GM12878 (cell line): ENCODE data around the gene CAPN3. TPM values are rescaled to one million over a fixed set of nuclear protein-coding genes. Genes with fewer than 3 reads are reported as not detected.

Experiments used
- ATAC-seq: fragments of 200-7000 bp; cut with Tn5 transposase; 3 replicates; pipeline ENCODE4 v1.9.1; 2020; ENCODE audit warnings: mild to moderate bottlenecking, moderate library complexity
- BruUV-seq: library from RNA; stranded (reverse); fragments of 400-500 nt; replicated peaks from 2 replicates; lab custom pipeline; 2021; lab: Mats Ljungman, UMichigan
- CTCF ChIA-PET: fragments of 300-600 bp; sonication (Branson Sonifier 250); formaldehyde crosslinking; extraction: SDS; loops from one replicate; lab custom pipeline; 2021; ENCODE audit warnings: inconsistent platforms; lab: Yijun Ruan, JAX
- POLR2A ChIA-PET: fragments of 350-600 bp; formaldehyde crosslinking; extraction: SDS; loops from one replicate; lab custom pipeline; 2021; ENCODE audit warnings: inconsistent platforms; lab: Charles Lee
- RAD21 ChIA-PET: fragments of 300-600 bp; sonication (Branson Sonifier 250); formaldehyde crosslinking; loops from one replicate; lab custom pipeline; 2023; ENCODE audit warnings: antibody characterized with exemption; ENCODE audit not compliant: unreplicated experiment; lab: Charles Lee
- SMC1A ChIA-PET: fragments of 300-600 bp; sonication (Branson Sonifier 250); formaldehyde crosslinking; loops from one replicate; lab custom pipeline; 2023; ENCODE audit not compliant: unreplicated experiment, uncharacterized antibody; lab: Charles Lee
- DNase-seq: peaks from one replicate; pipeline ENCODE4 v3.0.0-alpha.2; 2011; ENCODE audit warnings: low read depth, low spot score
- FAIRE-seq: peaks from 3 replicates; lab custom pipeline; 2011; peaks lifted over from hg19 to GRCh38; lab: Jason Lieb, UNC
- H2AFZ ChIP-seq: 2 replicates; pipeline ENCODE4 v1.6.0; 2011; ENCODE audit warnings: low read depth, low read length, control low read depth; ENCODE audit not compliant: control insufficient read depth
- H3K27ac ChIP-seq: 2 replicates; pipeline ENCODE4 v1.5.1; 2011; ENCODE audit warnings: control low read depth; ENCODE audit not compliant: control insufficient read depth, insufficient read depth
- H3K27me3 ChIP-seq, 2 experiments: replicated peaks in 1 of 2; 2 replicates each; pipeline versions ENCODE4 v1.6.0 to v1.6.1; 2011; ENCODE audit warnings: low read length in 1 of 2; ENCODE audit not compliant: control insufficient read depth in 2 of 2, insufficient read depth in 2 of 2
- H3K36me3 ChIP-seq, 2 experiments: 2 replicates each; pipeline ENCODE4 v1.5.1; 2011; ENCODE audit warnings: low read length in 1 of 2; ENCODE audit not compliant: control insufficient read depth in 2 of 2, insufficient read depth in 2 of 2
- H3K4me1 ChIP-seq: 2 replicates; pipeline ENCODE4 v1.6.1; 2011; ENCODE audit warnings: mild to moderate bottlenecking, low read length, moderate library complexity, mixed read lengths; ENCODE audit not compliant: control insufficient read depth, insufficient read depth
- H3K4me2 ChIP-seq: 2 replicates; pipeline ENCODE4 v1.6.0; 2011; ENCODE audit warnings: control low read depth; ENCODE audit not compliant: control insufficient read depth, insufficient read depth
- H3K4me3 ChIP-seq: fragments of 200-600 bp; sonication (generic); 2 replicates; pipeline ENCODE4 v1.5.1; 2016
- H3K79me2 ChIP-seq: 2 replicates; pipeline ENCODE4 v1.6.0; 2011; ENCODE audit warnings: low read length; ENCODE audit not compliant: control insufficient read depth, insufficient read depth
- H3K9ac ChIP-seq: 2 replicates; pipeline ENCODE4 v1.8.0; 2011; ENCODE audit warnings: low read length, control low read depth, mixed read lengths; ENCODE audit not compliant: control insufficient read depth, insufficient read depth
- H3K9me3 ChIP-seq: replicated peaks from 3 replicates; pipeline ENCODE4 v1.5.1; 2011; ENCODE audit warnings: mild to moderate bottlenecking, low read length; ENCODE audit not compliant: control insufficient read depth, insufficient read depth
- H4K20me1 ChIP-seq: 2 replicates; pipeline ENCODE4 v1.6.0; 2011; ENCODE audit not compliant: control insufficient read depth, insufficient read depth
- CBX3 ChIP-seq: fragments of 200-600 bp; sonication (generic); IDR thresholded peaks from 2 replicates; pipeline ENCODE4 v1.6.1; 2016; ENCODE audit warnings: low read depth, borderline replicate concordance
- EED ChIP-seq: sonication (generic); IDR thresholded peaks from 2 replicates; pipeline ENCODE4 v1.6.1; 2016; ENCODE audit warnings: antibody characterized with exemption, low read depth
- MYC ChIP-seq: IDR thresholded peaks from 2 replicates; pipeline ENCODE4 v1.6.1; 2011; ENCODE audit warnings: mild to moderate bottlenecking, low read length, moderate library complexity, inconsistent platforms; ENCODE audit not compliant: insufficient read depth, insufficient replicate concordance, insufficient read length, severe bottlenecking
- NFXL1 ChIP-seq: fragments of 450-650 bp; IDR thresholded peaks from 2 replicates; pipeline ENCODE4 v1.6.1; 2017; ENCODE audit warnings: antibody characterized with exemption, mild to moderate bottlenecking, borderline replicate concordance
- NR2C1 ChIP-seq: fragments of 450-650 bp; IDR thresholded peaks from 2 replicates; pipeline ENCODE4 v1.6.1; 2017; ENCODE audit warnings: antibody characterized with exemption, mild to moderate bottlenecking, moderate library complexity
- POU2F2 ChIP-seq: IDR thresholded peaks from 3 replicates; pipeline ENCODE4 v1.6.1; 2011; ENCODE audit warnings: low read depth, mild to moderate bottlenecking, low read length, borderline replicate concordance
- RAD21 ChIP-seq: IDR thresholded peaks from 2 replicates; pipeline ENCODE4 v1.6.1; 2011; ENCODE audit warnings: mild to moderate bottlenecking, low read depth, low read length, moderate library complexity; ENCODE audit not compliant: insufficient read depth
- RAD51 ChIP-seq: fragments of 450-650 bp; IDR thresholded peaks from 2 replicates; pipeline ENCODE4 v1.6.1; 2016; ENCODE audit warnings: moderate library complexity, mild to moderate bottlenecking, inconsistent platforms
- RFX5 ChIP-seq: IDR thresholded peaks from 2 replicates; pipeline ENCODE4 v1.6.1; 2011; ENCODE audit warnings: low read depth, low read length, improper control_type of control experiment
- STAT3 ChIP-seq: IDR thresholded peaks from 2 replicates; pipeline ENCODE4 v1.6.1; 2011; ENCODE audit warnings: low read depth, low read length, improper control_type of control experiment
- TAF1 ChIP-seq: IDR thresholded peaks from 2 replicates; pipeline ENCODE4 v1.6.1; 2011; ENCODE audit warnings: mild to moderate bottlenecking, low read depth, low read length, borderline replicate concordance
- TCF7 ChIP-seq: IDR thresholded peaks from 2 replicates; pipeline ENCODE4 v1.6.1; 2014; ENCODE audit warnings: antibody characterized with exemption, borderline replicate concordance
- ZSCAN29 ChIP-seq: fragments of 450-650 bp; IDR thresholded peaks from 2 replicates; pipeline ENCODE4 v1.6.1; 2017; ENCODE audit warnings: mild to moderate bottlenecking, moderate library complexity
- WGBS: methylation state at CpG from one replicate; pipeline ENCODE4 v1.1.6; 2016; ENCODE audit warnings: low lambda C conversion rate; ENCODE audit not compliant: insufficient replicate concordance, insufficient coverage; ENCODE audit errors: missing lambda C conversion rate; 5-methylcytosine and 5-hydroxymethylcytosine counted together
- in situ Hi-C: fragments of 300-500 bp; cut with MboI; formaldehyde crosslinking; loops from 9 replicates; pipeline ENCODE4 v1.14.3; 2018; ENCODE audit warnings: mixed read lengths
- intact Hi-C: fragments of 100-400 bp; cut with micrococcal nuclease; formaldehyde crosslinking; loops from one replicate; pipeline ENCODE4 v1.14.2; 2022; ENCODE audit not compliant: unreplicated experiment
- polyA plus RNA-seq, 11 experiments: library from polyadenylated mRNA; depleted of rRNA in 4 of 11; unstranded in 6 of 11; stranded (reverse) in 5 of 11; fragments of >200 nt; fragmentation: Nextera tagmentation in 4 of 11; fragmentation: Illumina TruSeq in 1 of 11; extraction: Ambion mirVana in 4 of 11; extraction: Trizol in 1 of 11; gene quantifications; 1 replicate in 1 of 11; 2 replicates in 10 of 11; pipeline versions ENCODE4 v1.2.1 to v1.2.3, GENCODE V29; 2011 to 2016; ENCODE audit warnings: inconsistent platforms in 2 of 11, missing spikeins in 2 of 11, low read depth in 1 of 11
- total RNA-seq, 4 experiments: library from RNA; depleted of rRNA in 3 of 4; stranded (reverse); fragments of >200 nt in 3 of 4; fragmentation: Illumina TruSeq in 1 of 4; extraction: Trizol in 1 of 4; gene quantifications; 2 replicates each; pipeline versions ENCODE4 v1.2.1 to v1.2.3, GENCODE V29; 2013 to 2021
- TF ChIP-seq, protein P1 (sequence below): IDR thresholded peaks from 2 replicates; pipeline ENCODE4 v1.6.1; 2011; ENCODE audit warnings: borderline replicate concordance, low read depth, mild to moderate bottlenecking, moderate library complexity, mixed read lengths, low read length; ENCODE audit not compliant: insufficient read depth; ENCODE audit errors: extremely low read length
- TF ChIP-seq, protein P2 (sequence below): IDR thresholded peaks from 2 replicates; pipeline ENCODE4 v1.6.1; 2011; ENCODE audit warnings: mild to moderate bottlenecking, low read depth, low read length, moderate library complexity; ENCODE audit not compliant: insufficient replicate concordance
- TF ChIP-seq, protein P3 (sequence below): fragments of 150-350 bp; IDR thresholded peaks from 2 replicates; pipeline ENCODE4 v1.6.1; 2014; ENCODE audit warnings: mild to moderate bottlenecking, low read depth, low read length
- TF ChIP-seq, protein P4 (sequence below): fragments of 450-650 bp; formaldehyde crosslinking; IDR thresholded peaks from 2 replicates; pipeline ENCODE4 v1.5.0; 2022; ENCODE audit warnings: mild to moderate bottlenecking, missing genetic modification characterization

CAPN3 gene
- total and polyA plus RNA-seq, 10 of the 15 experiments (the other 5 are each of a cell fraction or from before 2014, with no cell fraction given) = 1.1 to 3.8 (median 2.4) TPM

DNA sequence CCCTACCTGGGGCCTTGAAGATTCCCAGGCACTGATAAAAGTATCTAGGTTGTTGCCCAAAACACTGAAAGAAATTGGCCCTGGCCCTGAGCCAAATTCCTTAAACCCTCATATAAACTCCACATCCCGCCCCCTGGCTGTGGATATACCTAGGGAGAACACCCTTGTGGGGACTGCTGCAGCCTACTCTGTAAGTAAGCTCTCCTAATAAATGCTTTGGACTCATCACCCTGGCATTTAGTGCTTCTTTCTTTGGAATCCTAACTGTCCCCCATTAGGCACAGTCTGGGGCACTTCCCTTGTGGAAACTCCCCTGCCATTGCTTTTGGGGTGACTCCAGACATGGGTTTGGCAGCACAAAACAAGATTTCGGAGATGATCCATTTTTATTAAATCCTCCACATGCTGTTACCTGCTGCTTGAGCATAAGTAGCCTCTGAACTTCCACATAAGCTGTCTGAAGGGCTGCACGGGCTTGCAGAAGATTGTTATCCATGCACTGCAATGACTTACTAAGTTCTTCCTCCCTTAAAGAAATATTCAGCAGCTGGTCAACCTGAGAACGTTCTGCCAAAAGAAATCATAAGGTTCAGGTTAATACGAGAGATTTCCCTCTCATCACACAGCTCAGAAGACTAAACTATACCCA, 85.2 kb downstream of the CAPN3 start:
- RAD21 ChIA-PET = no interaction called here
- in situ Hi-C loops = no loop called here
- intact Hi-C loops = no loop called here

More for the DNA sequence above, 85.2 kb downstream of the CAPN3 start:
- FAIRE-seq = no peak
- peaks cover 7 to 28% of the 10 kb centered on the region in 2 experiments for H3K36me3 ChIP-seq
- H4K20me1 ChIP-seq = no peaks in the 10 kb centered on the region
- ChIA-PET CTCF (no interaction called here), POLR2A (interaction anchor here (0.6 kb wide), 1 partner anchor 12 kb away, joined by 3 read pairs; no protein-coding TSS in a partner anchor), SMC1A (no interaction called here)
- no peak for TF ChIP-seq NR2C1
- TF ChIP-seq NFXL1 = no peak
- no peak for TF ChIP-seq RAD21
- no peak for TF ChIP-seq RAD51
- TF ChIP-seq, protein P1, sequence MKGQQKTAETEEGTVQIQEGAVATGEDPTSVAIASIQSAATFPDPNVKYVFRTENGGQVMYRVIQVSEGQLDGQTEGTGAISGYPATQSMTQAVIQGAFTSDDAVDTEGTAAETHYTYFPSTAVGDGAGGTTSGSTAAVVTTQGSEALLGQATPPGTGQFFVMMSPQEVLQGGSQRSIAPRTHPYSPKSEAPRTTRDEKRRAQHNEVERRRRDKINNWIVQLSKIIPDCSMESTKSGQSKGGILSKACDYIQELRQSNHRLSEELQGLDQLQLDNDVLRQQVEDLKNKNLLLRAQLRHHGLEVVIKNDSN = no peak
- TF ChIP-seq STAT3 = no peak
- TF ChIP-seq, protein P2, sequence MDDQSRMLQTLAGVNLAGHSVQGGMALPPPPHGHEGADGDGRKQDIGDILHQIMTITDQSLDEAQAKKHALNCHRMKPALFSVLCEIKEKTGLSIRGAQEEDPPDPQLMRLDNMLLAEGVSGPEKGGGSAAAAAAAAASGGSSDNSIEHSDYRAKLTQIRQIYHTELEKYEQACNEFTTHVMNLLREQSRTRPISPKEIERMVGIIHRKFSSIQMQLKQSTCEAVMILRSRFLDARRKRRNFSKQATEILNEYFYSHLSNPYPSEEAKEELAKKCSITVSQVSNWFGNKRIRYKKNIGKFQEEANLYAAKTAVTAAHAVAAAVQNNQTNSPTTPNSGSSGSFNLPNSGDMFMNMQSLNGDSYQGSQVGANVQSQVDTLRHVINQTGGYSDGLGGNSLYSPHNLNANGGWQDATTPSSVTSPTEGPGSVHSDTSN = no peak
- no peak for TF ChIP-seq POU2F2
- no peak for TF ChIP-seq TCF7
- TF ChIP-seq CBX3 = no peak
- no peak for TF ChIP-seq ZSCAN29
- TF ChIP-seq TAF1 = no peak
- TF ChIP-seq MYC = no peak
- no peak for TF ChIP-seq RFX5
- TF ChIP-seq EED = no peak
- TF ChIP-seq, protein P3, sequence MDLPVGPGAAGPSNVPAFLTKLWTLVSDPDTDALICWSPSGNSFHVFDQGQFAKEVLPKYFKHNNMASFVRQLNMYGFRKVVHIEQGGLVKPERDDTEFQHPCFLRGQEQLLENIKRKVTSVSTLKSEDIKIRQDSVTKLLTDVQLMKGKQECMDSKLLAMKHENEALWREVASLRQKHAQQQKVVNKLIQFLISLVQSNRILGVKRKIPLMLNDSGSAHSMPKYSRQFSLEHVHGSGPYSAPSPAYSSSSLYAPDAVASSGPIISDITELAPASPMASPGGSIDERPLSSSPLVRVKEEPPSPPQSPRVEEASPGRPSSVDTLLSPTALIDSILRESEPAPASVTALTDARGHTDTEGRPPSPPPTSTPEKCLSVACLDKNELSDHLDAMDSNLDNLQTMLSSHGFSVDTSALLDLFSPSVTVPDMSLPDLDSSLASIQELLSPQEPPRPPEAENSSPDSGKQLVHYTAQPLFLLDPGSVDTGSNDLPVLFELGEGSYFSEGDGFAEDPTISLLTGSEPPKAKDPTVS = no peak
- TF ChIP-seq, protein P4, sequence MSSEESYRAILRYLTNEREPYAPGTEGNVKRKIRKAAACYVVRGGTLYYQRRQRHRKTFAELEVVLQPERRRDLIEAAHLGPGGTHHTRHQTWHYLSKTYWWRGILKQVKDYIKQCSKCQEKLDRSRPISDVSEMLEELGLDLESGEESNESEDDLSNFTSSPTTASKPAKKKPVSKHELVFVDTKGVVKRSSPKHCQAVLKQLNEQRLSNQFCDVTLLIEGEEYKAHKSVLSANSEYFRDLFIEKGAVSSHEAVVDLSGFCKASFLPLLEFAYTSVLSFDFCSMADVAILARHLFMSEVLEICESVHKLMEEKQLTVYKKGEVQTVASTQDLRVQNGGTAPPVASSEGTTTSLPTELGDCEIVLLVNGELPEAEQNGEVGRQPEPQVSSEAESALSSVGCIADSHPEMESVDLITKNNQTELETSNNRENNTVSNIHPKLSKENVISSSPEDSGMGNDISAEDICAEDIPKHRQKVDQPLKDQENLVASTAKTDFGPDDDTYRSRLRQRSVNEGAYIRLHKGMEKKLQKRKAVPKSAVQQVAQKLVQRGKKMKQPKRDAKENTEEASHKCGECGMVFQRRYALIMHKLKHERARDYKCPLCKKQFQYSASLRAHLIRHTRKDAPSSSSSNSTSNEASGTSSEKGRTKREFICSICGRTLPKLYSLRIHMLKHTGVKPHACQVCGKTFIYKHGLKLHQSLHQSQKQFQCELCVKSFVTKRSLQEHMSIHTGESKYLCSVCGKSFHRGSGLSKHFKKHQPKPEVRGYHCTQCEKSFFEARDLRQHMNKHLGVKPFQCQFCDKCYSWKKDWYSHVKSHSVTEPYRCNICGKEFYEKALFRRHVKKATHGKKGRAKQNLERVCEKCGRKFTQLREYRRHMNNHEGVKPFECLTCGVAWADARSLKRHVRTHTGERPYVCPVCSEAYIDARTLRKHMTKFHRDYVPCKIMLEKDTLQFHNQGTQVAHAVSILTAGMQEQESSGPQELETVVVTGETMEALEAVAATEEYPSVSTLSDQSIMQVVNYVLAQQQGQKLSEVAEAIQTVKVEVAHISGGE (CRISPR knock-in tag) = no peak
- no peak overlapping the region for H3K4me3 ChIP-seq
- H3K79me2 ChIP-seq = no peaks in the 10 kb centered on the region
- no peak overlapping the region for H3K4me2 ChIP-seq
- no peak overlapping the region for H3K9ac ChIP-seq
- 91% methylated on average over 5 of the region's 5 CpGs for WGBS
- no peaks in the 10 kb centered on the region for H3K4me1 ChIP-seq
- H3K27ac ChIP-seq = no peak overlapping the region
- H3K9me3 ChIP-seq = no peaks in the 10 kb centered on the region
- H2AFZ ChIP-seq = no peak overlapping the region
- H3K27me3 ChIP-seq = no peaks in the 10 kb centered on the region
- ATAC-seq = no peak
- no peak for DNase-seq
- BruUV-seq = no TSS peak
